BJ (cell line): ENCODE data around the gene FBXO21. TPM values are rescaled to one million over a fixed set of nuclear protein-coding genes. Genes with fewer than 3 reads are reported as not detected.
"Not testable (repeated sequence)": the region's sequence is repeated elsewhere in the genome, so short reads cannot be mapped to it uniquely, and the experiment has no call there.

Experiments used
- CTCF ChIA-PET: fragments of 350-600 bp; formaldehyde crosslinking; extraction: SDS; loops from one replicate; lab custom pipeline; 2021; ENCODE audit warnings: antibody characterized with exemption, inconsistent platforms; lab: Yijun Ruan, JAX
- POLR2A ChIA-PET: fragments of 300-600 bp; sonication (Branson Sonifier 250); formaldehyde crosslinking; extraction: SDS; loops from one replicate; lab custom pipeline; 2021; ENCODE audit warnings: antibody characterized with exemption; lab: Charles Lee
- DNase-seq: peaks from one replicate; pipeline ENCODE4 v3.0.0-alpha.2; 2011; ENCODE audit warnings: low read depth
- H3K27me3 ChIP-seq: 2 replicates; pipeline ENCODE4 v1.6.0; 2011; ENCODE audit warnings: low read length; ENCODE audit not compliant: control insufficient read depth, insufficient read depth
- H3K36me3 ChIP-seq: 2 replicates; pipeline ENCODE4 v1.5.1; 2011; ENCODE audit warnings: low read length; ENCODE audit not compliant: control insufficient read depth, insufficient read depth
- H3K4me3 ChIP-seq: 2 replicates; pipeline ENCODE4 v1.5.1; 2011; ENCODE audit warnings: low read depth, mild to moderate bottlenecking, control low read depth, low read length
- polyA plus RNA-seq: library from polyadenylated mRNA; depleted of rRNA; stranded (reverse); fragments of >200 nt; gene quantifications from 2 replicates; pipeline ENCODE4 v1.2.3, GENCODE V29; 2011
- TF ChIP-seq, protein P1 (sequence below): IDR thresholded peaks from 2 replicates; pipeline ENCODE4 v1.5.1; 2011; ENCODE audit warnings: low read depth, mild to moderate bottlenecking, control low read depth, inconsistent platforms, low read length, moderate library complexity; ENCODE audit not compliant: insufficient read depth

FBXO21 gene
- polyA plus RNA-seq, 1 experiment = 28.9 TPM

DNA sequence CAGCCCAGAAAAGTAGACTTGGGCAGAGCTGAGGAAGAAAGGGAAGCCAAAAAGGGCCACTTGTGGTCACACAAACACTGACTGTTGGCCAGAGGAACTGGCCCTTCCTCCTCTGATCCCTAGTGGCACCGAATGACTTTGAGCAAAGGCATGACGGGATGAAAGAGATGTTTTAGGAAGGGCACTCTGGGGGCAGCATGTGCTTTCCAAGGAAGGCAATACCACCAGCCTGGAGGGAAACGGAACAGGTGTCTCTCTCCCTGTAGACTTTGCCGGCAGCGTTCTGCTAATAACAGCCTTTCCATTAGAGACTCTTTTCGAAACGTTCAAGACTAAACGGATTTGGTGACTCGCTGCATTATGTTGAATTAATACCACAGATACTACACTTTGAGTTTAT, 12.3 kb upstream of the FBXO21 start:
- Histone ChIP-seq H3K36me3 (no peaks in the 10 kb centered on the region), H3K27me3 (no peaks in the 10 kb centered on the region; the same call in 1 of the 2 replicates), H3K4me3 (no peak overlapping the region)
- ChIA-PET CTCF (interaction anchor here (3.3 kb wide), 2 partner anchors 9 to 648 kb away, joined by 10 to 18 read pairs; no protein-coding TSS in a partner anchor), POLR2A (no interaction called here)
- TF ChIP-seq, protein P1, sequence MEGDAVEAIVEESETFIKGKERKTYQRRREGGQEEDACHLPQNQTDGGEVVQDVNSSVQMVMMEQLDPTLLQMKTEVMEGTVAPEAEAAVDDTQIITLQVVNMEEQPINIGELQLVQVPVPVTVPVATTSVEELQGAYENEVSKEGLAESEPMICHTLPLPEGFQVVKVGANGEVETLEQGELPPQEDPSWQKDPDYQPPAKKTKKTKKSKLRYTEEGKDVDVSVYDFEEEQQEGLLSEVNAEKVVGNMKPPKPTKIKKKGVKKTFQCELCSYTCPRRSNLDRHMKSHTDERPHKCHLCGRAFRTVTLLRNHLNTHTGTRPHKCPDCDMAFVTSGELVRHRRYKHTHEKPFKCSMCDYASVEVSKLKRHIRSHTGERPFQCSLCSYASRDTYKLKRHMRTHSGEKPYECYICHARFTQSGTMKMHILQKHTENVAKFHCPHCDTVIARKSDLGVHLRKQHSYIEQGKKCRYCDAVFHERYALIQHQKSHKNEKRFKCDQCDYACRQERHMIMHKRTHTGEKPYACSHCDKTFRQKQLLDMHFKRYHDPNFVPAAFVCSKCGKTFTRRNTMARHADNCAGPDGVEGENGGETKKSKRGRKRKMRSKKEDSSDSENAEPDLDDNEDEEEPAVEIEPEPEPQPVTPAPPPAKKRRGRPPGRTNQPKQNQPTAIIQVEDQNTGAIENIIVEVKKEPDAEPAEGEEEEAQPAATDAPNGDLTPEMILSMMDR = no peak
- no peak for DNase-seq

DNA sequence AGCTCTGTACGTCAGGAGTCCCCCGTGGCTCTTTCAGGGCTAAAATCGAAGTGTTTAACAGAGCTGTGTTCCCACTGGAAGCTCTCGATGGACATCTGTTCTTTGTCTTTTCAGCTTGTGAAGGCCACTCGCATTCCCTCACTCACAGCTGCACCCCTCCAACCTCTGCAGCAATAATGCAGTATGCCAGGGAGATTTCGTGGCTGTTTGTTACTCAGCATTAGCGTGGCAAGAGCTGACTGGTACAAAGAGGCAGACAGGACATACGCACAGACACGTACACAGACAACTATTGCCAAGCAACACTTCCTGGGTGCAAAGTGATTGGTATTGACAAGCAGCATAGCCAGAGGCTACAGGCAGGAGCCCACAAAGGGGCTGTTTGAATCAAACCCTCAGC, 11.8 kb upstream of the FBXO21 start:
- TF ChIP-seq, protein P1 = no peak
- Histone ChIP-seq H3K36me3 (no peaks in the 10 kb centered on the region), H3K4me3 (no peak overlapping the region), H3K27me3 (no peaks in the 10 kb centered on the region; the same call in 1 of the 2 replicates)
- no peak for DNase-seq
- ChIA-PET POLR2A (no interaction called here), CTCF (interaction anchor here (0.9 to 3.3 kb wide), 5 partner anchors 10 to 655 kb away, joined by 3 to 18 read pairs (median 10); no protein-coding TSS in a partner anchor)

DNA sequence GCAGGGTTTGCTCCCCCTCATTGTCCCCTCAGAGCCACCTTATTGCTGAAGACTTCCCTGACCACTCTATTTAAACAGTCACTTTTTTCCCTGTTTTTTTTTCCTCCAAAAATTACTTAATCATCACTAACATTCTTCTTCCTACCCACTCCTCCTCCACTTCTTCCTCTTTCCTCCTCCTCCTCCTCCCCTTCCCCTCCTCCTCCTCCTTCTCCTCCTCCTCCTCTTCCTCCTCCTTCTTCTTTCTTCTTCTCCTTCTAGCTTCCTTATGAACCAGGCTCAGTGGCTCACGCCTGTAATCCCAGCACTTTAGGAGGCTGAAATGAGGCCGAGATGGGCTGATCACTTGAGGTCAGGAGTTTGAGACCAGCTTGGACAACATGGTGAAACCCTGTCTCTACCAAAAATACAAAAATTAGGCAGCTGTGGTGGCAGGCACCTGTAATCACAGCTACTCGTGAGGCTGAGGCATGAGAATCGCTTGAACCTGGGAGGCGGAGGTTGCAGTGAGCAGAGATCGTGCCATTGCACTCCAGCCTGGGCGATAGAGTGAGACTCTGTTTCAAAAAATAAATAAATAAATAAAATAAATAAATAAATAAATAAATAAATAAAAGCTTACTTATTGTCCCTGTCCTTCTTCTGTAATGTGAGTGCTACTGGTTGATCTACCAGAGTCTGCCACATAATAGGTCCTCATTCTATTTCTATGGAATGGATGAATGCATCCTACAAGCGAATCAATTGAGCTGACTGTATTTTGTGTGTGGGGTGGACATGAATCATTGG, 9.9 kb upstream of the FBXO21 start:
- DNase-seq, POLR2A ChIA-PET, H3K36me3 ChIP-seq, H3K4me3 ChIP-seq, H3K27me3 ChIP-seq: not testable (repeated sequence)
- CTCF ChIA-PET = interaction anchor here (0.7 to 3.3 kb wide), 6 partner anchors 11 to 657 kb away, joined by 3 to 10 read pairs (median 4); no protein-coding TSS in a partner anchor

DNA sequence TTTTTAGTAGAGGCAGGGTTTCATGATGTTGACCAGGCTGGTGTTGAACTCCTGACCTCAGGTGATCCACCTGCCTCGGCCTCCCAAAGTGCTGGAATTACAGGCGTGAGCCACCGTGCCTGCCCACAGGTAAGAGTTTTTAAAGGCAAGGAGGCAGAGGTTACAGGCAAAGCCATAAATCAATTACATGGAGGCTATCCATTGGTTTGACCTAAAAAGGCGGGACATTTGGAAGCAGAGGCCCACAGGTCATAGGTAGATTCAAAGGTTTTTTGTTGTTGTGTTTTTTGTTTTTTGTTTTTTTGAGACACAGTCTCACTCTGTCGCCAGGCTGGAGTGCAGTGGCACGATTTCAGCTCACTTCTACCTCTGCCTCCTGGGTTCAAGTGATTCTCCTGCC, 6.1 kb upstream of the FBXO21 start:
- H3K4me3 ChIP-seq, POLR2A ChIA-PET, H3K36me3 ChIP-seq, H3K27me3 ChIP-seq, DNase-seq: not testable (repeated sequence)
- CTCF ChIA-PET = interaction anchor here (1.2 kb wide), 1 partner anchor 40 kb away, joined by 3 read pairs; no protein-coding TSS in a partner anchor

DNA sequence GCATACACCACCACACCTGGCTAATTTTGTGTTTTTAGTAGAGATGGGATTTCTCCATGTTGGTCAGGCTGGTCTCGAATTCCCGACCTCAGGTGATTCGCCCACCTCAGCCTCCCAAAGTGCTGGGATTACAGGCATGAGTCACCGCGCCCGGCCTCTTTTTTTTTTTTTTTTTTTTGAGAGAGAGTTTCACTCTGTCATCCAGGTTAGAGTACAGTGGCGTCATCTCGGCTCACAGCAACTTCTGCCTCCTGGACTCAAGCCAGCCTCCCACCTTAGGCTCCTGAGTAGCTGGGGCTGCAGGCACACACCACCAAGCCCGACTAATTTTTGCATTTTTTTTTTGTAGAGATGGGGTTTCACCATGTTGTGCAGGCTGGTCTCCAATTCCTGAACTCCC, 4.8 kb upstream of the FBXO21 start:
- H3K36me3 ChIP-seq, H3K27me3 ChIP-seq, DNase-seq, CTCF ChIA-PET, POLR2A ChIA-PET, H3K4me3 ChIP-seq: not testable (repeated sequence)

DNA sequence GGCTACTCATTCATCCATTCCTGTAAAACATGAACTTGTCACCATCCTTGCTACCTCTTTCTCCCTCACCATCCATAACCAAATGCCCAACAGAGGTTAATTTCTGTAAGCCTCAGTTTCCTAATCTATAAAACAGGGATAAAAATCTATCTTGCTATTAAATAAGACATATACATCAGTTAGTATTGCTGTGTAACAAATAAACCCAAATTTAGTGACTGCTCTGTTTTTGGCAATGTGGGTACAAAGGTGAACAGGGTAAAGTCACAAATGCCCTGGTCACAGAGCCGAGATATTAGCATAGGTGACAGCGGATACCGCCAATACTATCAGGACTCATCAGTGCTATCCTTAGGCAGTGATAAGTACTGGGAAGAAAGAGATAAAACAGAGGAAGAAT, 3.6 kb upstream of the FBXO21 start:
- TF ChIP-seq, protein P1 = no peak
- Histone ChIP-seq H3K27me3 (no peaks in the 10 kb centered on the region), H3K4me3 (no peak overlapping the region), H3K36me3 (no peaks in the 10 kb centered on the region)
- ChIA-PET POLR2A (no interaction called here), CTCF (no interaction called here)
- DNase-seq = no peak

DNA sequence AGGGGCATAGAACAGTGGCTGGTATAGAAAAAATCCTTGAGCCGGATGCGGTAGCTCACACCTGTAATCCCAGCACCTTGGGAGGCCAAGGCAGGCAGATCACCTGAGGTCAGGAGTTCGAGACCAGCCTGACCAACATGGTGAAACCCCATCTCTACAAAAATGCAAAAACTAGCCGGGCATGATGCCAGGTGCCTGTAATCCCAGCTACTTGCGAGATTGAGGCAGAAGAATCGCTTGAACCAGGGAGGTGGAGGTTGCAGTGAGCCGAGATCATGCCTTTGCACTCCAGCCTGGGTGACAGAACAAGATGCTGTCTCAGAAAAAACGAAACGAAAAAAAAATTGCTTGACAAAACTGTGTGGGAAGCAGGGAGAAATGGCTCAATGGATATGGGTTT, 2.3 kb upstream of the FBXO21 start:
- H3K27me3 ChIP-seq, H3K36me3 ChIP-seq, H3K4me3 ChIP-seq, DNase-seq, POLR2A ChIA-PET: not testable (repeated sequence)
- CTCF ChIA-PET = interaction anchor here (0.6 kb wide), 1 partner anchor 13 kb away, joined by 3 read pairs; no protein-coding TSS in a partner anchor
